Measurements from ENCODE around the gene MBD2. TPM values are rescaled to one million over a fixed set of nuclear protein-coding genes. Genes with fewer than 3 reads are reported as not detected.

Gene MBD2
- total and polyA plus RNA-seq, 4 donors: 9.2 to 16.2 (median 11.4) TPM

- no peak for DNase-seq (ENCODE audit: low spot score)
- H3K9ac ChIP-seq (ENCODE audit: low read depth in 1 of 2, low read length in 2 of 2): no peak overlapping the region
- TF ChIP-seq EGR1 (IDR thresholded peaks at IDR 0.05; ENCODE audit: low read depth in 2 of 2): no peak
- TF ChIP-seq HNF4A (conservative IDR thresholded peaks at IDR 0.05): no peak
- TF ChIP-seq, protein P1, sequence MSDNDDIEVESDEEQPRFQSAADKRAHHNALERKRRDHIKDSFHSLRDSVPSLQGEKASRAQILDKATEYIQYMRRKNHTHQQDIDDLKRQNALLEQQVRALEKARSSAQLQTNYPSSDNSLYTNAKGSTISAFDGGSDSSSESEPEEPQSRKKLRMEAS (IDR thresholded peaks at IDR 0.05): no peak
- TF ChIP-seq CTCF (IDR thresholded peaks at IDR 0.05; ENCODE audit: low read depth, low read length, missing input control): no peak
- no peak for TF ChIP-seq FOXA2 (IDR thresholded peaks at IDR 0.05)
- no peak for TF ChIP-seq RAD21 (IDR thresholded peaks at IDR 0.05)
- TF ChIP-seq SP1 (IDR thresholded peaks at IDR 0.05): no peak
- no peak for TF ChIP-seq HNF4G (IDR thresholded peaks at IDR 0.05)
- TF ChIP-seq RXRA (IDR thresholded peaks at IDR 0.05): no peak
- no peak for TF ChIP-seq TAF1 (conservative IDR thresholded peaks at IDR 0.05)
- TF ChIP-seq, protein P2, sequence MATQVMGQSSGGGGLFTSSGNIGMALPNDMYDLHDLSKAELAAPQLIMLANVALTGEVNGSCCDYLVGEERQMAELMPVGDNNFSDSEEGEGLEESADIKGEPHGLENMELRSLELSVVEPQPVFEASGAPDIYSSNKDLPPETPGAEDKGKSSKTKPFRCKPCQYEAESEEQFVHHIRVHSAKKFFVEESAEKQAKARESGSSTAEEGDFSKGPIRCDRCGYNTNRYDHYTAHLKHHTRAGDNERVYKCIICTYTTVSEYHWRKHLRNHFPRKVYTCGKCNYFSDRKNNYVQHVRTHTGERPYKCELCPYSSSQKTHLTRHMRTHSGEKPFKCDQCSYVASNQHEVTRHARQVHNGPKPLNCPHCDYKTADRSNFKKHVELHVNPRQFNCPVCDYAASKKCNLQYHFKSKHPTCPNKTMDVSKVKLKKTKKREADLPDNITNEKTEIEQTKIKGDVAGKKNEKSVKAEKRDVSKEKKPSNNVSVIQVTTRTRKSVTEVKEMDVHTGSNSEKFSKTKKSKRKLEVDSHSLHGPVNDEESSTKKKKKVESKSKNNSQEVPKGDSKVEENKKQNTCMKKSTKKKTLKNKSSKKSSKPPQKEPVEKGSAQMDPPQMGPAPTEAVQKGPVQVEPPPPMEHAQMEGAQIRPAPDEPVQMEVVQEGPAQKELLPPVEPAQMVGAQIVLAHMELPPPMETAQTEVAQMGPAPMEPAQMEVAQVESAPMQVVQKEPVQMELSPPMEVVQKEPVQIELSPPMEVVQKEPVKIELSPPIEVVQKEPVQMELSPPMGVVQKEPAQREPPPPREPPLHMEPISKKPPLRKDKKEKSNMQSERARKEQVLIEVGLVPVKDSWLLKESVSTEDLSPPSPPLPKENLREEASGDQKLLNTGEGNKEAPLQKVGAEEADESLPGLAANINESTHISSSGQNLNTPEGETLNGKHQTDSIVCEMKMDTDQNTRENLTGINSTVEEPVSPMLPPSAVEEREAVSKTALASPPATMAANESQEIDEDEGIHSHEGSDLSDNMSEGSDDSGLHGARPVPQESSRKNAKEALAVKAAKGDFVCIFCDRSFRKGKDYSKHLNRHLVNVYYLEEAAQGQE (IDR thresholded peaks at IDR 0.05): no peak
- TF ChIP-seq FOXA1 (IDR thresholded peaks at IDR 0.05): no peak
- TF ChIP-seq GABPA (IDR thresholded peaks at IDR 0.05 in 1 of 2, conservative IDR thresholded peaks at IDR 0.05 in 1 of 2): no peak
- TF ChIP-seq JUND (IDR thresholded peaks at IDR 0.05): no peak
- no peak for TF ChIP-seq ATF3 (IDR thresholded peaks at IDR 0.05)
- H3K9me3 ChIP-seq (ENCODE audit: control insufficient read depth in 4 of 4, low read length in 3 of 4): no peaks in the 10 kb centered on the region
- no peak overlapping the region for H3K27ac ChIP-seq (ENCODE audit: low read depth in 1 of 2, low read length in 2 of 2)
- H3K36me3 ChIP-seq (ENCODE audit: control insufficient read depth in 4 of 4, insufficient read depth in 3 of 4, low read depth in 1 of 4, low read length in 3 of 4): no peaks in the 10 kb centered on the region
- H3K4me3 ChIP-seq (ENCODE audit: low read depth in 1 of 3, low read length in 3 of 3): no peak overlapping the region
- no peaks in the 10 kb centered on the region for H3K27me3 ChIP-seq (ENCODE audit: control insufficient read depth in 4 of 4, insufficient read depth in 4 of 4, low read length in 3 of 4)
- H3K4me1 ChIP-seq (ENCODE audit: control insufficient read depth in 4 of 4, insufficient read depth in 4 of 4, low read length in 3 of 4): no peaks in the 10 kb centered on the region
Measured at GRCh38 chr18:54130631-54131030, 93.8 kb downstream of the MBD2 start.

DNA sequence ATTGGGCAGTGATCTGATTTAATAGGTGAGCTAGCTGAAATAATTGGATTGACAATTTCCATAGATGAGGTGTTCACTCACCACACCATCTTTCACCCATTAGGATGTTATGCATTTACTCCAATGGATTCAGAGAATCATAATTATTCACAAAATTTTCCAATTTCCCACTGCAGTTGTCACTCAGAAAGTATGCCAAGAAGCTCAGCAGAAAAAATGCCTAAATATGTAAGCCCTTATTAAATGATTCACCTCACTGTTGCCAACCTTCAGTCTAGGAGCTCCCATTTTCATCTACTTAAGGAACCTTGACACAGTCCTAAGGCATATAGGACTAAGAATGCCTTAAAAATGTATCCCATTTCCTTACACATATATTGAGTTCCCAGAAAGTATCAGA lies 94.3 kb downstream of the MBD2 start:
- H3K27me3 ChIP-seq (ENCODE audit: control insufficient read depth in 4 of 4, insufficient read depth in 4 of 4, low read length in 3 of 4): no peaks in the 10 kb centered on the region
- no peaks in the 10 kb centered on the region for H3K4me1 ChIP-seq (ENCODE audit: control insufficient read depth in 4 of 4, insufficient read depth in 4 of 4, low read length in 3 of 4)
- no peak overlapping the region for H3K27ac ChIP-seq (ENCODE audit: low read depth in 1 of 2, low read length in 2 of 2)
- no peak overlapping the region for H3K9ac ChIP-seq (ENCODE audit: low read depth in 1 of 2, low read length in 2 of 2)
- no peaks in the 10 kb centered on the region for H3K9me3 ChIP-seq (ENCODE audit: control insufficient read depth in 4 of 4, low read length in 3 of 4)
- TF ChIP-seq HNF4G (IDR thresholded peaks at IDR 0.05): no peak
- TF ChIP-seq HNF4A (conservative IDR thresholded peaks at IDR 0.05): no peak
- TF ChIP-seq SP1 (IDR thresholded peaks at IDR 0.05): no peak
- no peak for TF ChIP-seq FOXA2 (IDR thresholded peaks at IDR 0.05)
- no peak for TF ChIP-seq FOXA1 (IDR thresholded peaks at IDR 0.05)
- TF ChIP-seq GABPA (IDR thresholded peaks at IDR 0.05 in 1 of 2, conservative IDR thresholded peaks at IDR 0.05 in 1 of 2): no peak
- no peak for TF ChIP-seq JUND (IDR thresholded peaks at IDR 0.05)
- TF ChIP-seq TAF1 (conservative IDR thresholded peaks at IDR 0.05): no peak
- no peaks in the 10 kb centered on the region for H3K36me3 ChIP-seq (ENCODE audit: control insufficient read depth in 4 of 4, insufficient read depth in 3 of 4, low read depth in 1 of 4, low read length in 3 of 4)
- no peak for DNase-seq (ENCODE audit: low spot score)
- no peak overlapping the region for H3K4me3 ChIP-seq (ENCODE audit: low read depth in 1 of 3, low read length in 3 of 3)

Data from liver (tissue), 9 donors.